VCaP (cell line): ENCODE results near the gene JAKMIP1.

Experiments used
- H3K27ac ChIP-seq: fragments of 450-650 bp; 2 replicates; pipeline ENCODE4 v1.5.1; 2017
- CTCF ChIP-seq: fragments of 450-650 bp; conservative IDR thresholded peaks from 2 replicates; pipeline ENCODE4 v1.5.1; 2017; ENCODE audit warnings: mild to moderate bottlenecking, moderate library complexity

Gene JAKMIP1

GRCh38 chr4:6232836-6233785 lies 32.8 kb upstream of the JAKMIP1 start:
- no peak overlapping the region for H3K27ac ChIP-seq
- no peak for TF ChIP-seq CTCF

- TF ChIP-seq CTCF = no peak
- H3K27ac ChIP-seq = no peak overlapping the region
Measured at GRCh38 chr4:6231663-6232165, 31.4 kb upstream of the JAKMIP1 start.

GRCh38 chr4:6230827-6231662 lies 30.7 kb upstream of the JAKMIP1 start:
- no peak overlapping the region for H3K27ac ChIP-seq

GRCh38 chr4:6230502-6230785 lies 30.1 kb upstream of the JAKMIP1 start:
- TF ChIP-seq CTCF = no peak

More at GRCh38 chr4:6230827-6231662, 30.7 kb upstream of the JAKMIP1 start:
- TF ChIP-seq CTCF = no peak

GRCh38 chr4:6229671-6230501 lies 29.5 kb upstream of the JAKMIP1 start:
- no peak overlapping the region for H3K27ac ChIP-seq
- TF ChIP-seq CTCF = no peak

More at GRCh38 chr4:6230502-6230785, 30.1 kb upstream of the JAKMIP1 start:
- no peak overlapping the region for H3K27ac ChIP-seq

GRCh38 chr4:6229095-6229494 lies 28.7 kb upstream of the JAKMIP1 start:
- no peak for TF ChIP-seq CTCF
- H3K27ac ChIP-seq = no peak overlapping the region
